HepG2 (cell line): Measurements from ENCODE around the gene PFN1. TPM values are rescaled to one million over a fixed set of nuclear protein-coding genes. Genes with fewer than 3 reads are reported as not detected.

Source experiments
- ARID2 ChIP-seq: sonication (generic); formaldehyde crosslinking; IDR thresholded peaks from 2 replicates; pipeline ENCODE4 v1.8.1; 2022; ENCODE audit warnings: mild to moderate bottlenecking, missing genetic modification reagents, borderline replicate concordance
- GATAD1 ChIP-seq: IDR thresholded peaks from 2 replicates; pipeline ENCODE4 v1.6.1; 2016; ENCODE audit warnings: missing genetic modification reagents, missing compliant biosample characterization
- HDAC6 ChIP-seq: fragments of 200-600 bp; sonication (generic); IDR thresholded peaks from 2 replicates; pipeline ENCODE4 v1.7.0; 2017; ENCODE audit warnings: mild to moderate bottlenecking, antibody characterized with exemption, low read length, low read depth
- HIVEP1 ChIP-seq: sonication (generic); formaldehyde crosslinking; IDR thresholded peaks from 2 replicates; pipeline ENCODE4 v1.4.0; 2020; ENCODE audit warnings: mild to moderate bottlenecking, missing genetic modification reagents
- MTA1 ChIP-seq: sonication (generic); formaldehyde crosslinking; IDR thresholded peaks from 2 replicates; pipeline ENCODE4 v1.4.0; 2020; ENCODE audit warnings: missing genetic modification reagents, mild to moderate bottlenecking, borderline replicate concordance
- MTA3 ChIP-seq: sonication (generic); formaldehyde crosslinking; IDR thresholded peaks from 2 replicates; pipeline ENCODE4 v1.4.0; 2020; ENCODE audit warnings: missing genetic modification reagents
- PHF5A ChIP-seq: IDR thresholded peaks from one replicate; pipeline ENCODE4 v1.6.1; 2018; ENCODE audit warnings: low read depth, missing genetic modification reagents; ENCODE audit not compliant: unreplicated experiment
- POGZ ChIP-seq: sonication (generic); formaldehyde crosslinking; IDR thresholded peaks from 2 replicates; pipeline ENCODE4 v1.4.0; 2020; ENCODE audit warnings: mild to moderate bottlenecking, missing genetic modification reagents
- POLR2G ChIP-seq: fragments of 200-400 bp; formaldehyde crosslinking; IDR thresholded peaks from 2 replicates; pipeline ENCODE4 v1.6.1; 2018; ENCODE audit warnings: mild to moderate bottlenecking, low read depth, low read length, moderate library complexity
- SNAPC2 ChIP-seq: sonication (generic); formaldehyde crosslinking; IDR thresholded peaks from 2 replicates; pipeline ENCODE4 v1.8.1; 2022; ENCODE audit warnings: mild to moderate bottlenecking, missing genetic modification reagents
- SRF ChIP-seq: IDR thresholded peaks from 2 replicates; pipeline ENCODE4 v1.6.1; 2011; ENCODE audit warnings: mild to moderate bottlenecking, low read depth, low read length, moderate library complexity
- ZBTB3 ChIP-seq: sonication (generic); formaldehyde crosslinking; IDR thresholded peaks from 2 replicates; pipeline ENCODE4 v1.4.0; 2020; ENCODE audit warnings: low read depth, mild to moderate bottlenecking, moderate library complexity, missing genetic modification reagents, borderline replicate concordance
- ZNF34 ChIP-seq: sonication (generic); formaldehyde crosslinking; IDR thresholded peaks from 2 replicates; pipeline ENCODE4 v1.4.0; 2020; ENCODE audit warnings: mild to moderate bottlenecking, missing genetic modification reagents, borderline replicate concordance
- ZNF382 ChIP-seq: sonication (generic); formaldehyde crosslinking; IDR thresholded peaks from 2 replicates; pipeline ENCODE4 v1.5.0; 2020; ENCODE audit warnings: missing genetic modification reagents, mild to moderate bottlenecking, borderline replicate concordance
- ZNF407 ChIP-seq: sonication (generic); formaldehyde crosslinking; IDR thresholded peaks from one replicate; pipeline ENCODE4 v1.5.1; 2020; ENCODE audit warnings: mild to moderate bottlenecking, missing genetic modification reagents; ENCODE audit errors: not compliant biosample characterization
- ZNF550 ChIP-seq: sonication (generic); formaldehyde crosslinking; IDR thresholded peaks from 2 replicates; pipeline ENCODE4 v1.4.0; 2020; ENCODE audit warnings: mild to moderate bottlenecking, missing genetic modification reagents, borderline replicate concordance
- ZSCAN21 ChIP-seq: sonication (generic); formaldehyde crosslinking; IDR thresholded peaks from 2 replicates; pipeline ENCODE4 v1.8.0; 2022; ENCODE audit warnings: mild to moderate bottlenecking, missing genetic modification reagents, moderate library complexity, borderline replicate concordance
- polyA plus RNA-seq, 8 experiments: library from polyadenylated mRNA; depleted of rRNA in 3 of 8; stranded (reverse) in 7 of 8; unstranded in 1 of 8; fragments of >200 nt; fragmentation: Illumina TruSeq in 4 of 8; extraction: Trizol in 4 of 8; gene quantifications; 2 replicates each; pipeline versions ENCODE4 v1.2.1 to v1.2.3, GENCODE V29; 2011 to 2016; ENCODE audit warnings: low read depth in 4 of 8, missing spikeins in 1 of 8, mixed read lengths in 1 of 8; ENCODE audit not compliant: insufficient read depth in 1 of 8
- total RNA-seq, 5 experiments: library from RNA; depleted of rRNA; stranded (reverse); fragments of >200 nt; fragmentation: Illumina TruSeq; extraction: Trizol; gene quantifications; 2 replicates each; pipeline ENCODE4 v1.2.3, GENCODE V29; 2016; ENCODE audit warnings: low read depth in 1 of 5
- TF ChIP-seq, protein P1 (sequence below): IDR thresholded peaks from 2 replicates; pipeline ENCODE4 v1.6.1; 2016; ENCODE audit warnings: mild to moderate bottlenecking, missing biosample characterization, missing genetic modification reagents
- TF ChIP-seq, protein P2 (sequence below): sonication (generic); formaldehyde crosslinking; conservative IDR thresholded peaks from 2 replicates; pipeline ENCODE4 v1.8.0; 2022; ENCODE audit warnings: low read depth, missing genetic modification reagents

The PFN1 gene
- total and polyA plus RNA-seq, 2 of the 13 experiments (the other 11 are each of a cell fraction or from before 2014, with no cell fraction given) = 494 to 613 TPM

GRCh38 chr17:4940555-4941318 is 7.6 kb downstream of the PFN1 start (continued):
- TF ChIP-seq SNAPC2 (CRISPR knock-in tag) (no peak), MTA3 (CRISPR knock-in tag) (no peak), ZSCAN21 (CRISPR knock-in tag) (0 out of 2 replicates have a peak, but pooled peaks have one; percentile 9), HIVEP1 (CRISPR knock-in tag) (0 out of 2 replicates have a peak, but pooled peaks have one; percentile 36), ZNF407 (CRISPR knock-in tag) (peak; percentile 60), ZBTB3 (CRISPR knock-in tag) (0 out of 2 replicates have a peak, but pooled peaks have one; percentile 6), MTA1 (CRISPR knock-in tag) (no peak), ZNF382 (CRISPR knock-in tag) (no peak), PHF5A (CRISPR knock-in tag) (no peak), POLR2G (peak; percentile 6), SRF (no peak), ZNF34 (CRISPR knock-in tag) (no peak), HDAC6 (no peak), POGZ (CRISPR knock-in tag) (no peak), GATAD1 (CRISPR knock-in tag) (peak; percentile 79; the same call in 1 of the 2 replicates), ZNF550 (CRISPR knock-in tag) (0 out of 2 replicates have a peak, but pooled peaks have one; percentile 26), ARID2 (no peak)
- TF ChIP-seq, protein P1, sequence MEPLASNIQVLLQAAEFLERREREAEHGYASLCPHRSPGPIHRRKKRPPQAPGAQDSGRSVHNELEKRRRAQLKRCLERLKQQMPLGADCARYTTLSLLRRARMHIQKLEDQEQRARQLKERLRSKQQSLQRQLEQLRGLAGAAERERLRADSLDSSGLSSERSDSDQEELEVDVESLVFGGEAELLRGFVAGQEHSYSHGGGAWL (CRISPR knock-in tag) = no peak
- TF ChIP-seq, protein P2, sequence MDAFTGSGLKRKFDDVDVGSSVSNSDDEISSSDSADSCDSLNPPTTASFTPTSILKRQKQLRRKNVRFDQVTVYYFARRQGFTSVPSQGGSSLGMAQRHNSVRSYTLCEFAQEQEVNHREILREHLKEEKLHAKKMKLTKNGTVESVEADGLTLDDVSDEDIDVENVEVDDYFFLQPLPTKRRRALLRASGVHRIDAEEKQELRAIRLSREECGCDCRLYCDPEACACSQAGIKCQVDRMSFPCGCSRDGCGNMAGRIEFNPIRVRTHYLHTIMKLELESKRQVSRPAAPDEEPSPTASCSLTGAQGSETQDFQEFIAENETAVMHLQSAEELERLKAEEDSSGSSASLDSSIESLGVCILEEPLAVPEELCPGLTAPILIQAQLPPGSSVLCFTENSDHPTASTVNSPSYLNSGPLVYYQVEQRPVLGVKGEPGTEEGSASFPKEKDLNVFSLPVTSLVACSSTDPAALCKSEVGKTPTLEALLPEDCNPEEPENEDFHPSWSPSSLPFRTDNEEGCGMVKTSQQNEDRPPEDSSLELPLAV = no peak
